H9 (cell line): Measurements from ENCODE around the gene C7. TPM values are rescaled to one million over a fixed set of nuclear protein-coding genes. Genes with fewer than 3 reads are reported as not detected.

Experiments used
- DNase-seq: peaks from one replicate; pipeline ENCODE4 v3.0.0-alpha.2; 2017
- H2AFZ ChIP-seq: one replicate; pipeline ENCODE4 v1.6.1; 2013; ENCODE audit warnings: mild to moderate bottlenecking, low read length, control low read depth, moderate library complexity
- H2AK5ac ChIP-seq: 2 replicates; pipeline ENCODE4 v1.6.1; 2013; ENCODE audit warnings: low read length, control low read depth, mixed read lengths; ENCODE audit not compliant: insufficient read length
- H2BK120ac ChIP-seq: one replicate; pipeline ENCODE4 v1.6.1; 2013; ENCODE audit warnings: low read depth, mild to moderate bottlenecking, low read length, control low read depth, inconsistent platforms; ENCODE audit not compliant: poor library complexity, severe bottlenecking
- H2BK12ac ChIP-seq: 2 replicates; pipeline ENCODE4 v1.6.1; 2013; ENCODE audit warnings: low read length, control low read depth, mixed read lengths, low read depth; ENCODE audit not compliant: insufficient read length
- H2BK15ac ChIP-seq: 2 replicates; pipeline ENCODE4 v1.6.1; 2013; ENCODE audit warnings: low read depth, low read length, control low read depth
- H2BK20ac ChIP-seq: one replicate; pipeline ENCODE4 v1.6.1; 2013; ENCODE audit warnings: low read depth, mild to moderate bottlenecking, low read length, control low read depth, inconsistent platforms; ENCODE audit not compliant: poor library complexity, severe bottlenecking
- H2BK5ac ChIP-seq: 2 replicates; pipeline ENCODE4 v1.6.1; 2013; ENCODE audit warnings: low read length, control low read depth, mixed read lengths; ENCODE audit not compliant: insufficient read length
- H3K14ac ChIP-seq: 2 replicates; pipeline ENCODE4 v1.6.1; 2013; ENCODE audit warnings: low read length, control low read depth; ENCODE audit not compliant: insufficient read depth
- H3K18ac ChIP-seq: 2 replicates; pipeline ENCODE4 v1.6.1; 2013; ENCODE audit warnings: low read depth, mild to moderate bottlenecking, mixed read lengths, low read length, control low read depth; ENCODE audit not compliant: insufficient read length
- H3K23ac ChIP-seq: 2 replicates; pipeline ENCODE4 v1.6.1; 2013; ENCODE audit warnings: low read length, control low read depth, mixed read lengths, low read depth; ENCODE audit not compliant: insufficient read length
- H3K23me2 ChIP-seq: 2 replicates; pipeline ENCODE4 v1.6.1; 2013; ENCODE audit warnings: low read depth, mild to moderate bottlenecking, mixed read lengths, low read length, control low read depth; ENCODE audit not compliant: insufficient read length, poor library complexity, severe bottlenecking
- H3K27ac ChIP-seq: 2 replicates; pipeline ENCODE4 v1.5.1; 2013; ENCODE audit warnings: low read length, control low read depth, mixed read lengths, low read depth; ENCODE audit not compliant: insufficient read length
- H3K27me3 ChIP-seq: 2 replicates; pipeline ENCODE4 v1.6.1; 2013; ENCODE audit warnings: low read length, control low read depth, inconsistent platforms; ENCODE audit not compliant: insufficient read depth
- H3K4ac ChIP-seq: 2 replicates; pipeline ENCODE4 v1.6.1; 2013; ENCODE audit warnings: low read depth, mild to moderate bottlenecking, control low read depth, inconsistent platforms, low read length, moderate library complexity
- H3K4me1 ChIP-seq: 2 replicates; pipeline ENCODE4 v1.6.1; 2013; ENCODE audit warnings: low read length, control low read depth, inconsistent platforms; ENCODE audit not compliant: insufficient read depth
- H3K4me2 ChIP-seq: 2 replicates; pipeline ENCODE4 v1.6.1; 2013; ENCODE audit warnings: low read length, control low read depth, mixed read lengths; ENCODE audit not compliant: insufficient read length, insufficient read depth
- H3K56ac ChIP-seq: 2 replicates; pipeline ENCODE4 v1.6.1; 2013; ENCODE audit warnings: low read depth, mild to moderate bottlenecking, mixed read lengths, low read length, control low read depth; ENCODE audit not compliant: insufficient read length
- H3K79me1 ChIP-seq: 2 replicates; pipeline ENCODE4 v1.6.1; 2013; ENCODE audit warnings: low read depth, mild to moderate bottlenecking, moderate library complexity, low read length, control low read depth, inconsistent platforms; ENCODE audit not compliant: insufficient read depth, poor library complexity, severe bottlenecking
- H3K79me2 ChIP-seq: 2 replicates; pipeline ENCODE4 v1.6.1; 2013; ENCODE audit warnings: low read length, control low read depth, inconsistent platforms; ENCODE audit not compliant: insufficient read depth
- H3K9ac ChIP-seq: 2 replicates; pipeline ENCODE4 v1.6.1; 2013; ENCODE audit warnings: low read length, control low read depth, mixed read lengths; ENCODE audit not compliant: insufficient read length; ENCODE audit errors: extremely low read depth
- H3K9me3 ChIP-seq: one replicate; pipeline ENCODE4 v1.6.1; 2013; ENCODE audit warnings: low read depth, low read length, inconsistent platforms; ENCODE audit not compliant: control insufficient read depth
- H3T11ph ChIP-seq: one replicate; pipeline ENCODE4 v1.6.1; 2013; ENCODE audit warnings: mild to moderate bottlenecking, low read length, control low read depth, inconsistent platforms
- H4K20me1 ChIP-seq: one replicate; pipeline ENCODE4 v1.6.1; 2013; ENCODE audit not compliant: control insufficient read depth, insufficient read length, insufficient read depth
- H4K5ac ChIP-seq: 2 replicates; pipeline ENCODE4 v1.6.1; 2013; ENCODE audit warnings: low read depth, mild to moderate bottlenecking, mixed read lengths, low read length, control low read depth; ENCODE audit not compliant: insufficient read length
- H4K8ac ChIP-seq: replicated peaks from 2 replicates; pipeline ENCODE4 v1.6.1; 2013; ENCODE audit warnings: low read length, control low read depth, mixed read lengths, low read depth; ENCODE audit not compliant: insufficient read length
- H4K91ac ChIP-seq: 2 replicates; pipeline ENCODE4 v1.6.1; 2013; ENCODE audit warnings: low read depth, mild to moderate bottlenecking, moderate library complexity, mixed read lengths, low read length, control low read depth; ENCODE audit not compliant: insufficient read length
- H3K27ac Mint-ChIP-seq, 3 experiments: 2 replicates in 2 of 3; 3 replicates in 1 of 3; pipeline ENCODE4 v1.8.0; 2020 to 2021; ENCODE audit warnings: mixed read lengths in 3 of 3, mild to moderate bottlenecking in 1 of 3, moderate library complexity in 1 of 3
- H3K27me3 Mint-ChIP-seq: 2 replicates; pipeline ENCODE4 v1.8.0; 2021; ENCODE audit warnings: low read depth, mild to moderate bottlenecking, moderate library complexity, mixed read lengths
- H3K36me3 Mint-ChIP-seq, 3 experiments: 2 replicates in 2 of 3; 3 replicates in 1 of 3; pipeline ENCODE4 v1.8.0; 2020 to 2021; ENCODE audit warnings: low read depth in 3 of 3, mixed read lengths in 3 of 3; ENCODE audit not compliant: insufficient read depth in 1 of 3
- H3K4me1 Mint-ChIP-seq, 2 experiments: 2 replicates each; pipeline ENCODE4 v1.8.0; 2020; ENCODE audit warnings: mixed read lengths in 2 of 2
- H3K4me3 Mint-ChIP-seq, 2 experiments: 2 replicates in 1 of 2; 3 replicates in 1 of 2; pipeline ENCODE4 v1.8.0; 2020 to 2021; ENCODE audit warnings: mild to moderate bottlenecking in 2 of 2, mixed read lengths in 2 of 2, moderate library complexity in 1 of 2
- H3K9me3 Mint-ChIP-seq, 2 experiments: 2 replicates in 1 of 2; 3 replicates in 1 of 2; pipeline ENCODE4 v1.8.0; 2020; ENCODE audit warnings: mild to moderate bottlenecking in 2 of 2, mixed read lengths in 2 of 2, moderate library complexity in 1 of 2
- WGBS: extraction: QIAGEN DNeasy Blood & Tissue Kit; methylation state at CpG from one replicate; pipeline ENCODE4 v1.1.7; 2013; ENCODE audit warnings: missing lambda C conversion rate, low lambda C conversion rate, mixed read lengths; ENCODE audit not compliant: insufficient read length; ENCODE audit errors: extremely low coverage; 5-methylcytosine and 5-hydroxymethylcytosine counted together
- total RNA-seq: library from RNA; stranded (reverse); gene quantifications from 2 replicates; pipeline ENCODE4 v1.2.1, GENCODE V29; 2021
- TF ChIP-seq, protein P1 (sequence below): fragments of 200-600 bp; sonication (generic); conservative IDR thresholded peaks from 3 replicates; pipeline ENCODE4 v1.8.0; 2021; ENCODE audit warnings: antibody characterized with exemption, mild to moderate bottlenecking

The C7 gene
- total RNA-seq, 1 experiment from 2014 or later: 0.52 TPM

DNA sequence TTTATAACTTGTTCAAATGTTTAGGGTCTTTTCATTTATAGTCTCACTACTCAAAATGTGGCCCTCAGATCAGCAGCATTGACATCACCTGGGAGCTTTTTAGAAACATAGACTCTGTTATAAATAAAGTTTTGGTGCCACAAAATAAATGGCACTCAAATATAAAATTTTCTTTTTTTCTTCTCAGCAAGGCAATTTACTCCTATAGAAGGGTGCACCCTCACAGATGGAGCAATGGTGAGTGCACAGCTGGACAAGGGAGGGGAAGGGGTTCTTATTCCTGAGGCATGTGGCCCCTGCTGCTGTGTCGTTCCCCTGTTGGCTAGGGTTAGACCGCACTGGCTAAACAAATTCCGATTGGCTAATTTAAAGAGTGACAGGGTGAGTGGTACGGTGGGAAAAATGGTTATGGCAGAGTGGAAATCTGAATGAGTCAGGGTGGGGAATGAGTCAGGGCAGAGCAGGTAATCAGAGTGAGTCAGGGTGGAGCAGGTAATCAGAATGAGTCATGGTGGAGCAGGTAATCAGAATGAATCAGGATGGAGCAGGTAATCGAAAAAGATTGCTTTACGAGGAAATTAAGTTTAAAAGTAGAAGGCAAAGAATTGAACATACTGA, 31.8 kb upstream of the C7 start:
- no peak overlapping the region for H3K4ac ChIP-seq
- H3K23ac ChIP-seq: no peak overlapping the region
- H3K56ac ChIP-seq: no peak overlapping the region
- H3K27ac Mint-ChIP-seq: no peak overlapping the region
- H2BK120ac ChIP-seq: no peak overlapping the region
- H3T11ph ChIP-seq: no peak overlapping the region
- TF ChIP-seq, protein P1, sequence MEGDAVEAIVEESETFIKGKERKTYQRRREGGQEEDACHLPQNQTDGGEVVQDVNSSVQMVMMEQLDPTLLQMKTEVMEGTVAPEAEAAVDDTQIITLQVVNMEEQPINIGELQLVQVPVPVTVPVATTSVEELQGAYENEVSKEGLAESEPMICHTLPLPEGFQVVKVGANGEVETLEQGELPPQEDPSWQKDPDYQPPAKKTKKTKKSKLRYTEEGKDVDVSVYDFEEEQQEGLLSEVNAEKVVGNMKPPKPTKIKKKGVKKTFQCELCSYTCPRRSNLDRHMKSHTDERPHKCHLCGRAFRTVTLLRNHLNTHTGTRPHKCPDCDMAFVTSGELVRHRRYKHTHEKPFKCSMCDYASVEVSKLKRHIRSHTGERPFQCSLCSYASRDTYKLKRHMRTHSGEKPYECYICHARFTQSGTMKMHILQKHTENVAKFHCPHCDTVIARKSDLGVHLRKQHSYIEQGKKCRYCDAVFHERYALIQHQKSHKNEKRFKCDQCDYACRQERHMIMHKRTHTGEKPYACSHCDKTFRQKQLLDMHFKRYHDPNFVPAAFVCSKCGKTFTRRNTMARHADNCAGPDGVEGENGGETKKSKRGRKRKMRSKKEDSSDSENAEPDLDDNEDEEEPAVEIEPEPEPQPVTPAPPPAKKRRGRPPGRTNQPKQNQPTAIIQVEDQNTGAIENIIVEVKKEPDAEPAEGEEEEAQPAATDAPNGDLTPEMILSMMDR: no peak
- H3K14ac ChIP-seq: no peak overlapping the region
- no peak overlapping the region for H4K5ac ChIP-seq
- no peaks in the 10 kb centered on the region for H3K27me3 Mint-ChIP-seq
- H3K4me1 Mint-ChIP-seq: no peaks in the 10 kb centered on the region
- WGBS: no CpG with 5 or more reads among the region's 6 CpGs
- H2BK20ac ChIP-seq: no peak overlapping the region
- no peak overlapping the region for H3K9ac ChIP-seq
- H4K91ac ChIP-seq: no peak overlapping the region
- H2AFZ ChIP-seq: no peak overlapping the region
- H3K4me2 ChIP-seq: no peak overlapping the region
- H3K36me3 Mint-ChIP-seq: peaks cover 2 to 19% (median 12%) of the 10 kb centered on the region in 3 experiments; a peak in 6 of 7 replicates
- H2BK15ac ChIP-seq: no peak overlapping the region
- H3K23me2 ChIP-seq: no peaks in the 10 kb centered on the region
- H3K4me1 ChIP-seq: no peaks in the 10 kb centered on the region
- peaks cover 3% of the 10 kb centered on the region for H3K9me3 ChIP-seq
- H3K79me1 ChIP-seq: no peaks in the 10 kb centered on the region
- H3K18ac ChIP-seq: no peak overlapping the region
- no peak overlapping the region for H2BK12ac ChIP-seq
- no peak overlapping the region for H2AK5ac ChIP-seq
- H2BK5ac ChIP-seq: no peak overlapping the region
- H4K8ac ChIP-seq: no peak overlapping the region
- no peaks in the 10 kb centered on the region for H3K27me3 ChIP-seq
- no peak for DNase-seq
- H3K9me3 Mint-ChIP-seq: peaks cover 18 to 22% of the 10 kb centered on the region in 2 experiments
- no peak overlapping the region for H3K27ac ChIP-seq
- no peak overlapping the region for H3K4me3 Mint-ChIP-seq
- H4K20me1 ChIP-seq: no peaks in the 10 kb centered on the region
- H3K79me2 ChIP-seq: no peaks in the 10 kb centered on the region
